NB4 (cell line): ENCODE results near the gene DLEC1.
A peak's percentile ranks its signal among the peaks of the same experiment; 100 is the strongest.

ENCODE experiments used
- DNase-seq: peaks from one replicate; pipeline ENCODE4 v3.0.0; 2010; ENCODE audit warnings: low read depth
- H3K4me3 ChIP-seq: one replicate; pipeline ENCODE4 v1.5.1; 2011; ENCODE audit warnings: mild to moderate bottlenecking, low read depth, low read length, moderate library complexity
- MYC ChIP-seq: IDR thresholded peaks from 2 replicates; pipeline ENCODE4 v1.6.1; 2011; ENCODE audit warnings: low read depth, low read length
- POLR2A ChIP-seq: IDR thresholded peaks from 2 replicates; pipeline ENCODE4 v1.6.1; 2011; ENCODE audit warnings: mild to moderate bottlenecking; ENCODE audit not compliant: insufficient read length; ENCODE audit errors: extremely low read depth
- TF ChIP-seq, protein P1 (sequence below): IDR thresholded peaks from one replicate; pipeline ENCODE4 v1.5.1; 2012; ENCODE audit warnings: low read depth, low read length
- TF ChIP-seq, protein P2 (sequence below): IDR thresholded peaks from 2 replicates; pipeline ENCODE4 v1.6.1; 2011; ENCODE audit warnings: low read depth, low read length

The DLEC1 gene

DNA sequence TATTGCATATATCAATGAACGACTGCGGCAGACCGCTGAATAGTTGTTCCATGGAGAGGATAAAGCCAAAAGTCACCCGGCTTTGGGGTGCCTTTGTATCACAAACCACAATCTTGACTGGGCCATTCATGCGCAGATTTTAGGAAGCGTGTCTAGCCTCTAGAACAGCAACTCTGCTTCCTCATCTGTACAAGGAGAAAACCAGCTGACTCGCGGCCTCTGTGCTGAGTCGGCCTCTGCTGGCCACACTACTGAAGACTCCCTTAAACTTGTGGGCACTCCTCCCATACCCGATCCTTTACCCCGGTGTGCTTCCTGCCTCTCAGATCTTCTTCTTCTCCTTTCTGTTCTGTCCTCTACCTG lies 872 bp downstream of the DLEC1 start:
- DNase-seq, result peak; percentile 83
- TF ChIP-seq, protein P1, sequence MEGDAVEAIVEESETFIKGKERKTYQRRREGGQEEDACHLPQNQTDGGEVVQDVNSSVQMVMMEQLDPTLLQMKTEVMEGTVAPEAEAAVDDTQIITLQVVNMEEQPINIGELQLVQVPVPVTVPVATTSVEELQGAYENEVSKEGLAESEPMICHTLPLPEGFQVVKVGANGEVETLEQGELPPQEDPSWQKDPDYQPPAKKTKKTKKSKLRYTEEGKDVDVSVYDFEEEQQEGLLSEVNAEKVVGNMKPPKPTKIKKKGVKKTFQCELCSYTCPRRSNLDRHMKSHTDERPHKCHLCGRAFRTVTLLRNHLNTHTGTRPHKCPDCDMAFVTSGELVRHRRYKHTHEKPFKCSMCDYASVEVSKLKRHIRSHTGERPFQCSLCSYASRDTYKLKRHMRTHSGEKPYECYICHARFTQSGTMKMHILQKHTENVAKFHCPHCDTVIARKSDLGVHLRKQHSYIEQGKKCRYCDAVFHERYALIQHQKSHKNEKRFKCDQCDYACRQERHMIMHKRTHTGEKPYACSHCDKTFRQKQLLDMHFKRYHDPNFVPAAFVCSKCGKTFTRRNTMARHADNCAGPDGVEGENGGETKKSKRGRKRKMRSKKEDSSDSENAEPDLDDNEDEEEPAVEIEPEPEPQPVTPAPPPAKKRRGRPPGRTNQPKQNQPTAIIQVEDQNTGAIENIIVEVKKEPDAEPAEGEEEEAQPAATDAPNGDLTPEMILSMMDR, result peak; percentile 32
- TF ChIP-seq MYC, result no peak
- no peak overlapping the region for H3K4me3 ChIP-seq

DNA sequence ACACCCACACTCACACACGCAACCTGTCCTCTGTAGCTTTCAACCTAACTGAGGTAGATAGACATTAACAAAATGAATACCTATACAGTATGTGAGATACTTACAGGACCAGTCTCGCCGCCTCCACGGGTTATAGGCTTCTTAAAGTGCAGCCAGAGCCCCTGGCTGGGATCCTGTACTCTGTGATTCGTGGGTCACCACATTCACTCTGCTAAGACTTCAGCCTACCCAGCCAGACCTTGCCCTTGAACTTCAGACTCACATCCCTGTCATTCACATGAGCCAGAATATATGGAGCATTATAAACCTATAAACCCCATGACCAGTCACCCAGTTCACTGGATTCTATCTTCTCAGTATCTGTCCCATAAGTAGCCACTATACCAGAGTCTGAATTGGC lies 1.4 kb downstream of the DLEC1 start:
- TF ChIP-seq, protein P1, result no peak
- TF ChIP-seq MYC (no peak), POLR2A (no peak)
- TF ChIP-seq, protein P2, sequence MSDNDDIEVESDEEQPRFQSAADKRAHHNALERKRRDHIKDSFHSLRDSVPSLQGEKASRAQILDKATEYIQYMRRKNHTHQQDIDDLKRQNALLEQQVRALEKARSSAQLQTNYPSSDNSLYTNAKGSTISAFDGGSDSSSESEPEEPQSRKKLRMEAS, result no peak
- no peak overlapping the region for H3K4me3 ChIP-seq
- no peak for DNase-seq

DNA sequence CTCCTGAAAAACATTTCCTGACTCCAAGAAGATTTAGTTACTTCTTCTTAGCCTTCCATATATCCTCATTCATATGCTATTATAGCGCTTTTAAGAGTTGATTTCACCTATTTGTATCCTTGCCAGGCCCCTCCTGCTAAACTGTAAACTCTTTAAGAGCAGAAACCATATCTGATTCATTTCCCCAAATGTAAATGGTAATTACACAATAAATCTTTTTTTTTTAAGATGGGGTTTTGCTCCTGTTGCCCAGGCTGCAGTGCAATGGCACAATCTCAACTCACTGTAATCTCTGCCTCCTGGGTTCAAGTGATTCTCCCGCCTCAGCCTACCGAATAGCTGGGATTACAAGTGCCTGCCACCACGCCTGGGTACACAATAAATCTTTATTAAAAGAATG lies 4.5 kb downstream of the DLEC1 start:
- H3K4me3 ChIP-seq, result no peak overlapping the region
- TF ChIP-seq POLR2A (no peak), MYC (no peak)
- TF ChIP-seq, protein P2, result no peak
- TF ChIP-seq, protein P1, result no peak
- no peak for DNase-seq

DNA sequence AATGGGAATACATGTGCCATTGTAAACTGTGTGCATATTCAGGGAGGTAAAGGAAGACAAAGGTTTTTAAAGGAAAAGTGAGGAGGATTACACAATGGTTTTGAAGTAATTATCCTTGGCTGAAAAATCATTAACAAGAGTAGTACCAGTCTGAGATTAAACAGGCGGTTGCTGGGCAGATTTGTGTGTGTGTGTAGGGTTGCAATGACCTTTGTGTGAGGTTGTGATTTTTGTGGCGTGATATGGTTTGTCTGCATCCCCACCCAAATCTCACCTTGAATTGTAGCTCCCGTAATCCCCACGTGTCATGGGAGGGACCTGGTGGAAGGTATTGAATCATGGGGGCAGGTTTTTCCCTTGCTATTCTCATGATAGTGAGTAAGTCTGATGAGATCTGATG lies 7.0 kb downstream of the DLEC1 start:
- DNase-seq, result no peak
- TF ChIP-seq POLR2A, result no peak
- no peak for TF ChIP-seq MYC
- TF ChIP-seq, protein P1, result no peak
- TF ChIP-seq, protein P2, result no peak
- H3K4me3 ChIP-seq, result no peak overlapping the region

DNA sequence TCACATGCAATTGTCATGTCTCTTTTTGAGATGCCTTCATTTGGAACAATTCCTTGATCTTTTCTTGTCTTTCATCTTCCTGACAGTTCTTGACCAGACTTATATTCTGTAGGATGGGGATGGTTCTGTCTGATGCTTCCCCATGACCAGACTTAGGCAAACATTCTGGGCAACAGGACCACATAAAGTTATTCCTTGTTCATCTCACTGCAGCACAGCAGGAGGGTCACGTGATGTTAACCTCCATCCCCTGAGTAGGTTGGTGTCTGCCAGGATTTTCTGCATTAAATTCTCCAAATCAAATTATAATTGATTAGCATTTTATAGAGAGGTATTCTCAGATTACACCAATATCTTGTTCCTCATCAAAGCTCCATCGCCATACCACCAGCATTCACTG lies 7.8 kb downstream of the DLEC1 start:
- no peak for DNase-seq
- no peak overlapping the region for H3K4me3 ChIP-seq
- TF ChIP-seq, protein P1, result no peak
- TF ChIP-seq MYC, result no peak
- TF ChIP-seq, protein P2, result no peak
- TF ChIP-seq POLR2A, result no peak

DNA sequence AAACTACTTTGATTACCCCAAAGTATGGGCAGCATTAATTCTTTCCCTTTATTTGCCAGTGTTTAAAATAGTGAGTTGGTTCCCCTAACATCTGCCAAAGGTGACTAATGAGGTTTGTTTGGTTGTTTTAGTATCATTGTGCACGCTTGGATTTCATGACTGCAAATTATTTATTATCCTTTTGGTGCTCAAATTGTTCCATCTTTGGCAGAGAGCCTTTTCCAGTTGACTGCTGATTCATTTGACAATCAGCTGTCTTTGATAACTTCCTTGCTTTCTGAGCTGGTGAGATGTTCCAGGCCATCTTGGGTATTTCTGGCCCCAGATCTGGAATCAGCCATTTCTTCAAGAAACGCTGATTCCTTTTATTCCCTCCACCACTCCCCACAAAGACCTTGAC lies 8.9 kb downstream of the DLEC1 start:
- H3K4me3 ChIP-seq, result no peak overlapping the region
- no peak for DNase-seq

More for the DNA sequence above, 8.9 kb downstream of the DLEC1 start:
- TF ChIP-seq, protein P1, result no peak
